AML-193 (cell line): Measurements from ENCODE around the gene EPHB6.

ENCODE experiments used
- DNase-seq, 2 experiments: peaks; one replicate each; lab custom pipeline; 2025; lab: John Stamatoyannopoulos, UW

Gene EPHB6

DNA sequence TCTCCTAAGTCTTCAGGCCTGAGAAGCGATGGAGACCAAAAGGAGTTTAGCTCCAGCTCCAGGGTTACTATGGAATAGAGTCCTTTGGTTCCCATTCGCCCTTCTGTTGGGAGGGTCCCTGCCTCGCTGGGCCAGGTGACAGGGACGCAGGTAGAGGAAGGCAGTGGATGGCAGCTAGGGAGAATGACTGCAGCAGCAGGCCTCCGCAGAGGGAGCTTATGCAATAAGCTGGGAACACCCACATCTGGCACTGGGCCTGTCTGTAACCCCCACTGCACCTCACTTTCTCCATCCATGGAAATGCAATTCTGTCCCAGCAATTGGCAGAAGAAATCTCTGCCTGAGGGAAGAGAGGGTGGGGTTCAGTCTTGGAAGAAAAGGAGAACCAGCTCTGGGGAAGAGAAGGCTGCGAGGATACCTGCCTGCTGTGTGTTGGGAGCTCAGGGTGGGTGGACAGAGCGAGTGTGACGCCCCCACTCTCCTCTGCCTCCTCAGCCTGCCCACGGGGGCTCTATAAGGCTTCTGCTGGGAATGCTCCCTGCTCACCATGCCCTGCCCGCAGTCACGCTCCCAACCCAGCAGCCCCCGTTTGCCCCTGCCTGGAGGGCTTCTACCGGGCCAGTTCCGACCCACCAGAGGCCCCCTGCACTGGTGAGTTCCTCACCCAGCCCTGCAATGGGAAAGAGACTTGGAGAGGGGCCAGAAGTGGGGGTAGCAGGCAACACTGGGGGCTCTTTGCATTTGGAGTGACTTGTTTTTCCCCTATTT lies 10.3 kb downstream of the EPHB6 start:
- DNase-seq: no peak

DNA sequence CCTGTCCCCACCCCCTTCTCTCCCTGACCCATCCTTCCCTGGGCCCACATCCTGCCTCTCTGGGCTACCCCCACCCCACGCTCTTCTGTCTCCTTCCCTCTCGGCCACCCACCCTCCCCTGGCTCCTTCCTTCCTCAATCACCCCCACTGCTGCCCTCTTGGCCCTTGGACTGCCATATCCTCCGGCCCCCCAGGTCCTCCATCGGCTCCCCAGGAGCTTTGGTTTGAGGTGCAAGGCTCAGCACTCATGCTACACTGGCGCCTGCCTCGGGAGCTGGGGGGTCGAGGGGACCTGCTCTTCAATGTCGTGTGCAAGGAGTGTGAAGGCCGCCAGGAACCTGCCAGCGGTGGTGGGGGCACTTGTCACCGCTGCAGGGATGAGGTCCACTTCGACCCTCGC lies 10.9 kb downstream of the EPHB6 start:
- no peak for DNase-seq

DNA sequence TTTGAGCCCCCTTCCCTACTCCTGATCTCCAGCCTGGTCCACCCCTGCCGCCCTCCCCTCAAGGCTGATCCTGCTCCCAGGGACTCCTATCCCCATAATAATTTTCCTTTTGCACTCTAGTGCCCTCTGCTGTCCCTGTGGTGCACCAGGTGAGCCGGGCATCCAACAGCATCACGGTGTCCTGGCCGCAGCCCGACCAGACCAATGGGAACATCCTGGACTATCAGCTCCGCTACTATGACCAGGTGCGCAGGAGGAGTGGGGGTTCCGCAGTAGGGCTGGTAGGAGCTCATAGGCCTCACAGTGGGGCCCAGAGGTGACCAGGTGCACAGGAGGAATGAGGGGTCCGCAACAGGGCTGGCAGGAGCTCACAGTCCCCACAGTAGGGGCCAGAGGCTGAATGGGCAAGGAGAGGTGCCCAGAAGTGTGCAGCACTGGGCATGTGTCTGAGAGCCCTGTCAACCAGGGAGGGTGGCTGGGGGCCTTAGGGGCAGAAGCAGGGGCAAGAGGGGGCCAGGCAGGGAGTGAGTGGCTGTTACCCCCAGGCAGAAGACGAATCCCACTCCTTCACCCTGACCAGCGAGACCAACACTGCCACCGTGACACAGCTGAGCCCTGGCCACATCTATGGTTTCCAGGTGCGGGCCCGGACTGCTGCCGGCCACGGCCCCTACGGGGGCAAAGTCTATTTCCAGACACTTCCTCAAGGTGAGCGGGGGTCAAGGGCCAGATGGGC lies 11.7 kb downstream of the EPHB6 start:
- DNase-seq: peak in 1 of 2 experiments; percentile 13

DNA sequence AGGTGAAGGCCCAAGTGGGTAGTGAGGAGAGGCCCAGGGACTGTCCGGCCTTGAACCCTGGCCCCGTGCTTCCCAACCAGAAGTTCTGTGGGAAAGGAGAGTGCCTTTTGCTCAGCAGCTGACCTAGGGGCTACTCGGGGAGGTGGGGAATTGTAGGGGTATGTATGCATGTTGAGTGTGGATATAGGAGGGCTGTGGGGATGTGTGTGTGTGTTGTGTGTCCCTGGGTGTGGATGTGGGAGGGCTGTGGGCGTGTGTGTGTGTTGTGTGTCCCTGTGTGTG lies 12.2 kb downstream of the EPHB6 start:
- DNase-seq: no peak

DNA sequence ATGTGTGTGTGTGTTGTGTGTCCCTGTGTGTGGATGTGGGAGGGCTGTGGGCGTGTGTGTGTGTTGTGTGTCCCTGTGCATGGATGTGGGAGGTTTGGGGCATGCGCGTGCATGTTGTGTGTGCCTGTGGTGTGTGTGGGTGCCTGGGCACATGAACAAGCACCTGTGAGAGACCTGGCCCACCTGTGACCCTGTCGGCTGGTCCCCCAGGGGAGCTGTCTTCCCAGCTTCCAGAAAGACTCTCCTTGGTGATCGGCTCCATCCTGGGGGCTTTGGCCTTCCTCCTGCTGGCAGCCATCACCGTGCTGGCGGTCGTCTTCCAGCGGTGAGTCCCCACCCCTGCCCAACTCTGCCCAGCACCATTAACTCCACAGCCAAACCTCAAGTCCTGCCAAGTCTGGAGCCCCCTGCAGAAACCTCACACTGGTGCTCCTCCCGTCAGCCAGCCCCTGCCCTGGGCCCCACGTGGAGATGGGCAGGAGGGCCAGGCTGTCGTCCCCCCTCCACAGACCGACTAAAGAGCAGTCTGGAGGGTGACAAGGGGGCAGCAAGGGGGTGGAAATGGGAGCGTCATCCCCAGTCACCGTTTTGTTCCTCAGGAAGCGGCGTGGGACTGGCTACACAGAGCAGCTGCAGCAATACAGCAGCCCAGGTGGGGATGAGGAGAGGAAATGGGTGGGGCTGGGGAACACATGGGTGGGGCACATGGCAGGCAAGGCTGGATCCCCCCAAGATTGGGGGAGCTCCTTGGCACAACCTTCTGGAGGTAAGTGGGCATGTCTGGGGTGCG lies 12.7 kb downstream of the EPHB6 start:
- no peak for DNase-seq

DNA sequence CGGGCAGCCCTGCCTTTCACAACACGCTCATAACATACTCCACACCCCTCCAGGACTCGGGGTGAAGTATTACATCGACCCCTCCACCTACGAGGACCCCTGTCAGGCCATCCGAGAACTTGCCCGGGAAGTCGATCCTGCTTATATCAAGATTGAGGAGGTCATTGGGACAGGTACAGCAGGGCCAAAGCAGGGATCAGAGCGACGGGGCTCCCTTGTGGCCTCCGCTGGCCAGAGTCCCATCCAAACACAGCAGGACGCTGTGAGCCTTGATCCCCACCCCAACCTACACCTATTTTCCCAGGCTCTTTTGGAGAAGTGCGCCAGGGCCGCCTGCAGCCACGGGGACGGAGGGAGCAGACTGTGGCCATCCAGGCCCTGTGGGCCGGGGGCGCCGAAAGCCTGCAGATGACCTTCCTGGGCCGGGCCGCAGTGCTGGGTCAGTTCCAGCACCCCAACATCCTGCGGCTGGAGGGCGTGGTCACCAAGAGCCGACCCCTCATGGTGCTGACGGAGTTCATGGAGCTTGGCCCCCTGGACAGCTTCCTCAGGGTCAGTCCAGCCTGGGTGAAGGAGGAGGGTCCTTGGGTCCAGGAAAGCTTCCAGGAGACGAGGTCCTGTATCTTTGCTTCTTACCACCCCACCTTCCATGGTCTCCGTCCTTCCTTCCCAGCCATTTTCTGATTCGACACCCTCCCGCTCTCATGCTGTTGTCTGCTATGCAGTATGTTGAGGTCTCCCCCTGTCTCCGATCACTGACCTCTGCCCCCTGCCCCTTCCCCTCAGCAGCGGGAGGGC lies 13.5 kb downstream of the EPHB6 start:
- DNase-seq: no peak

DNA sequence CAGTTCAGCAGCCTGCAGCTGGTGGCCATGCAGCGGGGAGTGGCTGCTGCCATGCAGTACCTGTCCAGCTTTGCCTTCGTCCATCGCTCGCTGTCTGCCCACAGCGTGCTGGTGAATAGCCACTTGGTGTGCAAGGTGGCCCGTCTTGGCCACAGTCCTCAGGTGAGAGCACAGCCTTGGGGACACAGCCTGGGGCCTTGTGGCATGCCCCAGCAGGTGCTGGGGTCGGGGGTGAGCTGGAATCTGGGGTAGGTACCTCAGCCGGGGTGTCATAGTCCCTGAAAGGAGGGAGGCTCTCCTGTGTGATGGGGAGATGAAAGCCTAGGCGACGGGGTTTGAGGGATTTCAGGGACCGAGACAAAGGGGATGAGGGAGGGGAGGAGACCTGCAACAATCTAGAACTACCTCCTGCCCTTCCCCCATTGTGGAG lies 14.1 kb downstream of the EPHB6 start:
- no peak for DNase-seq

DNA sequence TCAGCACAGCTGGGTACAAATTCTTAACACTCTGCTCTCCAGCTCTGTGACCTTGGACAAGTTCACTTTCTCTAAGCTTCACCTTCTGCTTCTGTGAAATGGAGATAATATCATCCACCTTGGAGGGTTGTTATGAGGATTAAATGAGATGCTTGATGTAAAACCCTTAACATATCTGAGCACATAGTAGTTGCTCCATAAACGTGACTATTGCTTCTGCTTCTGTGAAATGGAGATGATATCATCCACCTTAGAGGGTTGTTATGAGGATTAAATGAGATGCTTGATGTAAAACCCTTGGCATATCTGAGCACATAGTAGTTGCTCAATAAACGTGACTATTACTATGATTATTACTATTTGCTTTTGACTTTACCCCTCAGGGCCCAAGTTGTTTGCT lies 14.6 kb downstream of the EPHB6 start:
- DNase-seq: no peak

DNA sequence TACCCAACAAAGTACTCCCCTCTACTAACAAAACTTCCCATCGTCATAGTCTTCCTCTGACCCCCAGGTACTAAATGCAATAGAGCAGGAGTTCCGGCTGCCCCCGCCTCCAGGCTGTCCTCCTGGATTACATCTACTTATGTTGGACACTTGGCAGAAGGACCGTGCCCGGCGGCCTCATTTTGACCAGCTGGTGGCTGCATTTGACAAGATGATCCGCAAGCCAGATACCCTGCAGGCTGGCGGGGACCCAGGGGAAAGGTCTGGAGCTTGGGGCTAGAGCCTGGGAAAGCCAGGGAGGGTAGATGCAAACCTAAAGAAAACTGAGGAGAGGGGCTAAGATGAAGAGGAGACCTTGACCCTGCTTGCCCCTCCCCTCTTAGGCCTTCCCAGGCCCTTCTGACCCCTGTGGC lies 15.3 kb downstream of the EPHB6 start:
- no peak for DNase-seq

DNA sequence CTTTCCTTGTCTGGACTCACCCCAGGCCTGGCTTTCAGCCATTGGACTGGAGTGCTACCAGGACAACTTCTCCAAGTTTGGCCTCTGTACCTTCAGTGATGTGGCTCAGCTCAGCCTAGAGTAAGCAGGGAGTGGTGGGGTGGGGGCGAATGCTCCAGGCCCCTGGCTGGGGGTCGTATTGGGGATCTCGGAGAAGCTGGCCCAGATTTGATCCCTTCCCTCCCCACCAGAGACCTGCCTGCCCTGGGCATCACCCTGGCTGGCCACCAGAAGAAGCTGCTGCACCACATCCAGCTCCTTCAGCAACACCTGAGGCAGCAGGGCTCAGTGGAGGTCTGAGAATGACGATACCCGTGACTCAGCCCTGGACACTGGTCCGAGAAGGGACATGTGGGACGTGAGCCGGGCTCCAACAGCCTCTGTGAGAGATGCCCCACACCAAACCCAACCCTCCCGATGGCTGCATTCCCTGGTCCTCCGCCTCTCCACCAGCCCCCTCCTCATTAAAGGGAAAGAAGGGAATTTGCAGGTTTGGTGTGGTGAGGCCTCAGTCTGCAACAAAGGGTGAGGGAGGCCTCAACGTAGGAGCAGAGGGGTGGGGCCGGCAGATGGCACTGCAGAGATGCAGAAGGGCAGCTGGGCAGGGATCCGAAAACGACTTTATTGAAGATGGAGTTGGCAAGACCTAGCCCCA lies 15.8 kb downstream of the EPHB6 start:
- no peak for DNase-seq

DNA sequence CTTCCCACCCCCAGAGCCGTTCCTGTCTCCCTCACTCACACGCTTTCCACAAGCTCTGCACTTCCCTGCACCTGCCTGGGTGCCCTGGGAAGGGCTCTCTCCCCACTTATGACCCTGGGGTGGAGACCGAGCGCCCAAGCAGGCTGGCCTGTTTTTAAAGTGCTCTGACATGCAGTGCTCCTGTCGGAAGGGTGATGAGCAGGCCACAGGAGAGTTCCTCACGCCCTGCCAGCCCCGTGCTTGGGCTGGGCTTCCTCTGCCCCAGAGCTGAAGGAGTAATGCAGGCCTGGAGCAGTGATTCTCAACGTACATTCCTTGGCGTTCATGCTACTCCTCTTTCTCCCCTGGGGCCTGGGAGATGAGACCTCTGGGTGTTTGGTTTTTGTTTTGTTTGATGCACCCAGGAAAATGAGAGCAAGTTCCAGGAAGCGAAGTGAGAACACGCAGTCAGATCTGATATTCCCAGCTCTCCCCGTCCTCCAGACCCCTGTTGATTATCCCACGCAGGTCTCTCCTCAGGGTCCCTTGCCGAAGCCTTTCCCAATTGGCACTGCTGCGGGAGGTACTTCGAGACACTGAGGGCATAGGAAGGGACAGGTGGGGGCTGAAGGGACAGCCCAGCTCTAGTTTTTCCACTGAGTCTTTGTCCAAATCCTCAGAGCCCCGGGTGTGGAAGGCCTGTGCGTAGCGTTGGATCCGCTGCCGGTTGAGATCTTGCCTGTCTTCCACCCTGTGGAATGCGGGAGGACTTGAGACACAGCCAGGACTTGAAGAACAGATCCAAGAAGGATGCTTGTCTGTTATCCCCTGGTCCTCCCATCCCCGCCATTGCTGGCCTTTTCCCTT lies 16.6 kb downstream of the EPHB6 start:
- no peak for DNase-seq

DNA sequence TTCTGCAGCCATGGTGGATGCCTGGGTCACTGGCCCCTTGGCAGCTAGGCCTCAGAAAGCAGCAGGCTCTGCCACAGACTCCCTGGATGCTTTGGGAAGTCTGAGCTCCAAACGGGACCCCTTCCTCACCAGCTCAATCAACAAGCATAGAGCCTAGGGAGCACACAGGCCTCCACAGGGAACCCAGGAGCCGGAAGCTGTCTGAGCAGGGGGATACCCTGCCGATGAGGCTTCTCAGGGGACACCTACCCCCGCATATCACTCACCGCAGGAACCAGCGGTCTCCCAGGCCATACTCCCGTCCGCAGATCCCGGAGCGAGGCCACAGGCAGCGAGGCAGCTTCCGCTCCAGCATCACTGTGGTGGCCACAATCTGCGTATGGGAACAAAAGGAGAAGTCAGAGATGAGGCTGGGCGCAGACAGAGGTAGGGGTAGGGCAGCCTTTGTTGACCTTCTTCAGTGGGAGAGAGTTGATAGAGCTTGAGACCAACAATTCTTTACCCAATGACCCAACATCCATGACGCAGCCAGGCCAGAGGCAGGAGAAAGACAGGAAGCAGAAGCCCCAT lies 17.3 kb downstream of the EPHB6 start:
- no peak for DNase-seq

DNA sequence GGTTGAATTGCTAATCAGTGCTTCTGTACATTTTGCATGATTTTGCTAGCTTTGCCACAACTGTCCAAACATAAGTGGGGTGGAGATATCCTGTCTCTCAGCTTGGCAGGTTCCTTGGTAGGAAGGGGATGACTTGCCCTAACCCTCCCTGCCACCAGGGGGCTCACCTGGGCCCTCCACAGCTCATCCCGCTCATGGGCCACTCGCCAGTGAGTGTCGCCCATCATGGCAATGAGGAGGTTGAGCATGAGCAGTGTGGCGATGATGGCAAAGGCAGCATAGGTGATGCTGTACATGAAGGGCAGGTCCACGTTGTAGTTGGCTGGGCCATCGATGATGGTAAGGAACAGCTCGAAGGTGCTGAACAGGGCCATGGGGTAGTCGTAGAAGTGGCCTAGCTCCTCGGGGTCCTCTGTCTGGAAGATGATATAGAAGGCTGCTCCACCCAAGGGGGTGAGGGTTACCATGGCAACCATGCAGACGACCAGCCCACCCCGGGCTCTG lies 18.5 kb downstream of the EPHB6 start:
- peak in 1 of 2 experiments; percentile 10 for DNase-seq

DNA sequence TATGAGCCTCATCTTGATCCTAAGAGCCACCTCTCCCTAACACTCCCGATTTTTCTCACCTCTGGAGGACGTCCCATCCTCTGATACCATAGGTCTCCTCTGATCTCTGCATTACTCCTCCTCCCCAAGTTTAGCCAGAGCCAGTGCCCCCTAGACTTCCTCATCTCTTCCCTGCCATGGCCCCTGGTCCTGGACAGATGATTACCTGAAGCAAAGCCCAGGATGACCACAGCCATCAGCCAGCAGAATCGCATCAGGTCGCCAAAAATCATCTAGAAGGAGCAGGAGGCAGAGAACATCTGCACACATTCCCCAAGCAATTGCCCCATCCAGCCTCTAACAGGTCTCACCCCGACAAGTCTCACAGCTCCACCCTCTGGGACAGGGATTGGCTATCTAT lies 19.0 kb downstream of the EPHB6 start:
- no peak for DNase-seq

DNA sequence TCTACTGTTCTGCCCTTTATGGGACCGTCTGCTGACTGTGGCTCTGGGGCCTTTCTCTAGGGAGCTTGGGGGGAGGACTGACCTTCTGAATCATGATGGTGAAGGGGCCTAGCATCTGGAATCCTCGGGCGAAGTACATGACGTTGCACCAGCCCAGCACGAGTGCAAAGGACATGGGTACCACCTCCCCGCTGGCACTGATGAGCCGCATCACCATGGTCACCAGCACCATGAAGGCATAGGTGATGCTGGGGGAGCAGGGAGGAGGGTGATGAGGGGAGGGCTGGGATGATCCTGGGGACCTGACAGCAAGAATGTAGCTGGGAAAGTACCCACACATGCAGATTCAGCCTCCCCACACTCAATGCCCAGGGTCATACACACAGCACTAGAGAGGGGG lies 19.5 kb downstream of the EPHB6 start:
- DNase-seq: no peak

DNA sequence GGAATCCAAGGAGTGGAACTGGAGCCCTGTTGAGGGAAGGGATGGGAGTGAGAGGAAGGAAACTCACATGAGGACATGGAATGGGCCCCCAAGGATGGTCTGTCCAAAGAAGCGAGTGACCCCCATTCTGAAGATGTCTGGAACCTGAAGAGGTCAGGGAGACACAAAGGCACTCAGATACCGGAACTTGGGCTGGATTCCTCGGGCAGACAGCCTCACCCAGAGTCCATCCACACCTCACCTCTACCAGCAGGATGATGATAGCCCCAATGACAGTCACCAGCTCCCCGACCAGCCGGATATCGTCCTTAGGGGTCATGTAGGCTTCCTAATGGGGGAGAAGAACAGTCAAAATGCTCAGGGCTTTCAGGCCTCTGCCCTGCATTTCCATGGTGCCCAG lies 20.0 kb downstream of the EPHB6 start:
- no peak for DNase-seq

DNA sequence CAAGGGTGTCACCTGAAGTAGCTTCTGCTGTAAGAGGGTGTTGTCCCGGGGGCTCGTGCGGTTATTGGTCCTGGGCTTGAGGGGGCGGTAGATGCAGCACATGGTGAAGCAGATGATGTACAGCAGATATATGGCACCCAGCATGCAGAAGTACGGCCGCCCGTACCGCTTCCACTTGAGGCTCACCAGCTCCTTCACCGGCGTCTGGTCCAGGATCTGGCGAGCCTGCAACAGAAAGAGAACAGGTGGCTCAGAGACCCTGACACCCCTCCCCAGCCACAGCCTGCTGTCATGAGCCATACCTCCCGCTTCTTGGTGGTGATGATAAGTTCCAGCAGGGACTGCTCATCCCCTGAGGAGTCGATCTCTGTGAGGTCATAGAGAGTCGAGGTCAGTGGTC lies 20.6 kb downstream of the EPHB6 start:
- DNase-seq: no peak

DNA sequence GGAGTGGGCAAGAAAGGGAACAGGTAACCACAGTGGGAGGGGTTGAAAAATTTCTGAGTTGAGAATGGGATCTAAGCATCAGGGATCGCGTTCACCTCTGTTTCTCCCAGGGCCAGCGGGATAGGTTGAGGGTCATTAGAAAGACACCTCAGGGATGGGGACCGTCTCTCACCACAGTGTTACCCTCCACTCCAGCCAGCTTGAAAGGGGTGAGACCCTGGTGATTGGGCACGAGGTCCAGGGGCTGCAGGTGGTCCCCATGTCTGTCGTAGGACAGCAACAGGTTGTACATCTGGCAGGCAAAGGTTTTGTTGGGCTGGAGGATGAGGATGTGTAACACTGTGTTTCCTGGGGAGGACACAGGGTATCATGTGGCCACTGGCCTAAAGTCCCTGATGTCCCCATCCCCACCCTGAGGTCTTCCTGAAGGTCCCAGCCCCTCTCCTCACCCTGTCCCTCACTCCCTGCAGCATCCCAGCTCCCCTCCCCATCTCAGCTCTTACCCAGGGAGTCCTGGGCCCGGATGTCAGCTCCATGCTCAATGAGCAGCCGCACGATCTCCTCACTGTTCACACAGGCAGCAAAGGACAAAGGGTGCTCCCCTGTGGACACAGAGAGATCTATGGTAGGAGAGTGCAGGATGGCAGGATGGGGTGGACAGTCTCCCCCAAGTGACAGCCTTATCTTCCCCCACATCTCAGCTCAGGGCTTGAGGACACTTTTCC lies 21.5 kb downstream of the EPHB6 start:
- no peak for DNase-seq
